Testis (tissue), 2 donors: ENCODE results near the gene IGSF6.

ENCODE experiments used
- CTCF ChIP-seq, 3 experiments: fragments of 450-650 bp in 2 of 3; fragments of 200-600 bp in 1 of 3; sonication (generic) in 1 of 3; IDR thresholded peaks; one replicate each; pipeline ENCODE4 v1.5.1; 2016 to 2019; ENCODE audit warnings: antibody characterized with exemption in 3 of 3, mild to moderate bottlenecking in 2 of 3, moderate library complexity in 1 of 3
- POLR2A ChIP-seq: fragments of 450-650 bp; IDR thresholded peaks from one replicate; pipeline ENCODE4 v1.6.1; 2017; ENCODE audit warnings: antibody characterized with exemption, mild to moderate bottlenecking, moderate library complexity

DNA sequence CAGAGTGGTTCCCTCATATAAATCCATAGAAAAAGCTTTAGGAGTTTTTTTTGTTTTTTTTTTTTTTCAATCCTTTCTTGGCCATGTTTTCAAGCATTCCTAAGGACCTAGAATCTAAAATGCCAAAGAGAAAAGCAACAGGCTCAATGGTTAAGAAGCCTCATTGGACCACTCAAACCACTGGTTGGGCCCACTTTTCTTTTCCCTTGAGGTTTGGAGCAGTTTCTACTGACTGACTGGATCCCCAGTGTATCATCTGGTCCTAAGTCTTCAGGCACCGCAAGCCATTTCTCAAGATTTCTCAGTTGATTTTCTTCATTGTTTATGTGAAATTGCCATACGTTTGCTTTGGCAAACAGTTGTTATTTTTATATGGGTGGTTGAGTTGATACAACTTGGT lies 38.6 kb downstream of the IGSF6 start:
- TF ChIP-seq CTCF (IDR thresholded peaks at IDR 0.05) (no peak), POLR2A (no peak)
